ENCODE results near the gene ACRBP.

- TF ChIP-seq, protein P1, sequence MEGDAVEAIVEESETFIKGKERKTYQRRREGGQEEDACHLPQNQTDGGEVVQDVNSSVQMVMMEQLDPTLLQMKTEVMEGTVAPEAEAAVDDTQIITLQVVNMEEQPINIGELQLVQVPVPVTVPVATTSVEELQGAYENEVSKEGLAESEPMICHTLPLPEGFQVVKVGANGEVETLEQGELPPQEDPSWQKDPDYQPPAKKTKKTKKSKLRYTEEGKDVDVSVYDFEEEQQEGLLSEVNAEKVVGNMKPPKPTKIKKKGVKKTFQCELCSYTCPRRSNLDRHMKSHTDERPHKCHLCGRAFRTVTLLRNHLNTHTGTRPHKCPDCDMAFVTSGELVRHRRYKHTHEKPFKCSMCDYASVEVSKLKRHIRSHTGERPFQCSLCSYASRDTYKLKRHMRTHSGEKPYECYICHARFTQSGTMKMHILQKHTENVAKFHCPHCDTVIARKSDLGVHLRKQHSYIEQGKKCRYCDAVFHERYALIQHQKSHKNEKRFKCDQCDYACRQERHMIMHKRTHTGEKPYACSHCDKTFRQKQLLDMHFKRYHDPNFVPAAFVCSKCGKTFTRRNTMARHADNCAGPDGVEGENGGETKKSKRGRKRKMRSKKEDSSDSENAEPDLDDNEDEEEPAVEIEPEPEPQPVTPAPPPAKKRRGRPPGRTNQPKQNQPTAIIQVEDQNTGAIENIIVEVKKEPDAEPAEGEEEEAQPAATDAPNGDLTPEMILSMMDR (IDR thresholded peaks at IDR 0.05): no peak
- TF ChIP-seq POLR2A (IDR thresholded peaks at IDR 0.05): no peak
These were observed 26.4 kb downstream of the ACRBP start for GRCh38 chr12:6620885-6621274.

Measured in esophagus squamous epithelium (tissue), 4 donors.